Fibroblast of villous mesenchyme (primary cell): ENCODE data around the gene ELOB. TPM values are rescaled to one million over a fixed set of nuclear protein-coding genes. Genes with fewer than 3 reads are reported as not detected.

Source experiments
- DNase-seq: peaks from one replicate; pipeline ENCODE4 v3.0.0-alpha.2; 2010; ENCODE audit warnings: low read depth
- H3K4me3 ChIP-seq: 2 replicates; pipeline ENCODE4 v1.5.1; 2011; ENCODE audit warnings: low read depth, mild to moderate bottlenecking, low read length
- CTCF ChIP-seq: IDR thresholded peaks from 2 replicates; pipeline ENCODE4 v1.5.1; 2012; ENCODE audit warnings: low read depth, mild to moderate bottlenecking, low read length; ENCODE audit not compliant: insufficient read depth
- total RNA-seq: library from RNA; depleted of rRNA; stranded (reverse); fragments of >200 nt; gene quantifications from 2 replicates; pipeline ENCODE4 v1.2.3, GENCODE V29; 2012

ELOB gene
- total RNA-seq, 1 donor: 203 TPM

GRCh38 chr16:2740476-2740875 lies 36.6 kb downstream of the ELOB start:
- no peak for DNase-seq
- TF ChIP-seq CTCF: no peak

GRCh38 chr16:2739625-2740430 lies 37.3 kb downstream of the ELOB start:
- TF ChIP-seq CTCF: no peak
- no peak for DNase-seq
- H3K4me3 ChIP-seq: no peak overlapping the region

More at GRCh38 chr16:2740476-2740875, 36.6 kb downstream of the ELOB start:
- no peak overlapping the region for H3K4me3 ChIP-seq

- TF ChIP-seq CTCF: no peak
- no peak for DNase-seq
- no peak overlapping the region for H3K4me3 ChIP-seq
Observed at GRCh38 chr16:2738615-2739014, 38.5 kb downstream of the ELOB start.

GRCh38 chr16:2737895-2738418 lies 39.1 kb downstream of the ELOB start:
- DNase-seq: no peak
- H3K4me3 ChIP-seq: no peak overlapping the region
- no peak for TF ChIP-seq CTCF

- no peak overlapping the region for H3K4me3 ChIP-seq
- no peak for TF ChIP-seq CTCF
- no peak for DNase-seq
Observed at GRCh38 chr16:2737238-2737605, 39.9 kb downstream of the ELOB start.

- DNase-seq: no peak
Observed at GRCh38 chr16:2736476-2737237, 40.4 kb downstream of the ELOB start.

More at GRCh38 chr16:2736476-2737237, 40.4 kb downstream of the ELOB start:
- no peak for TF ChIP-seq CTCF
- no peak overlapping the region for H3K4me3 ChIP-seq
